CD4-positive, alpha-beta T cell treated with Interleukin-6 at 100 ng/mL for 8 hours (primary cell): ENCODE results near the gene ABLIM1.
A peak's percentile ranks its signal among the peaks of the same experiment; 100 is the strongest.

Experiments
- DNase-seq: peaks from one replicate; pipeline ENCODE4 v3.0.0-alpha.2; 2020; ENCODE audit warnings: mixed read lengths, low spot score

The ABLIM1 gene

DNA sequence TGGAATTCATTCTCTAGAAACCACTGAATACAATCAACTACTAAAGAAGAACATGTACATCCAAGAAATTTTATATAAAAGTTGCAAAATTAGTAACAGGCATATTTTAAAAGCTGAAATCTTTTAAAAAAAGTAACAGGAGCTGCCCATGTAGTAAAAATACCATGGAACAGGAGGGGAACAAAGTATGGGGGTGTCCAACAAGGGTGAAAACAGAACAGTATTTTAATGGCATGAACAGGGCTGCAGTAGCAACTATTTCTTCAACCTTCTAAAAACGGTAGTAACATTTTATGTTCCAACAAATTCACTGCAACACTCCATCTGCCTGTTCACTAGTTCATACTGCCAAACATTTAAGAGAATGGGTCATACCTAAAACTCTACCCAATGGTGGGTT, 77.0 kb downstream of the ABLIM1 start:
- DNase-seq = no peak

DNA sequence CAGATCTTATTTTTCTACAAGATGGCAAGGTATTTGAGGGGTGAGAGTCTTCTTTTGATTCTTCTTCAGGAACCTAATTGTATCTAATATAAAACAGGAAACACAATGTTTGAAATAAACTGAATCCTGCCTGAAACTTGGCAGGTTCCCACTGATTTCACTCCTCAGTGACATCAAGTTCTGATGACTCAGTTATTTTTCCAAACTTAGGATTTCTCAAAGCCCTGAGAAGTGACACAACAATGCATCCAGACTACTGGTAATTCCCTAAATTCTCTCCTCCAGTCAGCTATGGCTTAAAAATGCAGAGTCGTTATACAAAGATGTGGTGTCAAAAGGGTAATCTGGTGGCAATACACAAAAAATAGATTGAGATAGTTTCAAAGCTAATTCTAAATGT, 80.9 kb downstream of the ABLIM1 start:
- DNase-seq = no peak

DNA sequence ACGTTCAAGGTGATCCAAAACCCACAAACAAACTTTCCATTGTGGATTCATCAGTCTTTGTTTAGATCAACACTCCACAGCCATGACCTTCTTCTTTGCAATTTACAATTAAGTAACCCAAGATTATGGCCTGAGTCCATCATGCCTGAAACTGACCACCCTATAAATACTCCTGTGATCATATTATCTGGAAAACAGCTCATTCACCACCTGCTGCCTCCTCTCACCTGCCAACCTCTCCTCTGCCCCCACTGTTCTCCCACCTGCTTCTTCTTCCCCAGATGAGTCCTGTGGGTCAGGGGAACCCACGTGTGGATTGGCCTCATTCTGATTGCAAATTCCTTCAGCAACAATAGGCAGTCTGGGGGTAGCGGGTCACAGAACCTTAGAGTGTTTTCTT, 81.4 kb downstream of the ABLIM1 start:
- no peak for DNase-seq

DNA sequence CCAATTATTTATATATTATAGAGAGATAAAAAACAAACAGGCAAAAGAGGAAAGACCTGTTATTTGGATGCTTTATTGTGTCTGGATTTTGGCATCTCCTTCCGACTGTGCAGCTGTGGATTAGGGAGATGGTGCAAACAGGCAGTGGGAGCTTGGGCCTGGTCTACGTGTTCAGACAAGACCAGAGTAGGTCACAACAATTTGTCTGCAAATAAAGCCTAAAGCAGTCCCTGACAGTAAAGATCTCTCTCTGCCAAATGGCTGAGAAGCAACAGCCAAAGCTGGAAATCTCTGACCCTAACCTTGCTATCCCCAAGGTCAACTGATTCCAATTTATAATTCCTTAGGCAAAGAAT, 82.0 kb downstream of the ABLIM1 start:
- DNase-seq = no peak

DNA sequence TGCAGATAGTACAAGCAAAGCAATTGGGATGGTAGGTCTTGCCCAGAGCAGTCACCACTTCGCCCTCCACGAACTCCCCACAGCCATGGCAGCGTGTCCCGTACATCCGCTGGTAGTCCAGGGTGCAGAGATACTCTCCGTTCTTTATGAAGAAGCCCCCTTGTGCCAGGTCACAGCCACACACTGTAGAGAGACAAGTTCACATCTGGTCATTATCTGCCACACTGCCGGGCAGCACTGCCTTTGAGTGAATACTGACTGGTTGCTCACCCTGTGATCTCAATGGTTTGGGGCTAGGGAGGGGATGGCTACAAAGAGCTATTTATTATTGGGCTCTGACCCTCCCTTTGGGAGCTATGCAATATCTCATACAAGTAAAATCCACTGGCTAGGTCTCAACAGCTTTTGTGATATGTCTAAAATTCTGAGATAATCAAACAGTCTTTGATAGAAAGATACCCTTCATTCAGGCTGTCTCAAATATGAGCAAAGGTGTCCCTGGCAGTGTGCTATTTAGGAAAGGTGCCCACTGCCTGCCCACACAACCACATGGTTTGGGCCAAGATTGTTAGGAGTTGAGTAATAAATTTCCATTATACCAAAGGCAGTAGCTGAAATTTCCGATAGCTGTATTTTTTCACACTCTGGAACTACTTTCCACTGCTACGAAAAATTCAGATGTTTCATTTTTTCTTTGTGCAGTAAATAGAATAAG, 82.5 kb downstream of the ABLIM1 start:
- DNase-seq = no peak

DNA sequence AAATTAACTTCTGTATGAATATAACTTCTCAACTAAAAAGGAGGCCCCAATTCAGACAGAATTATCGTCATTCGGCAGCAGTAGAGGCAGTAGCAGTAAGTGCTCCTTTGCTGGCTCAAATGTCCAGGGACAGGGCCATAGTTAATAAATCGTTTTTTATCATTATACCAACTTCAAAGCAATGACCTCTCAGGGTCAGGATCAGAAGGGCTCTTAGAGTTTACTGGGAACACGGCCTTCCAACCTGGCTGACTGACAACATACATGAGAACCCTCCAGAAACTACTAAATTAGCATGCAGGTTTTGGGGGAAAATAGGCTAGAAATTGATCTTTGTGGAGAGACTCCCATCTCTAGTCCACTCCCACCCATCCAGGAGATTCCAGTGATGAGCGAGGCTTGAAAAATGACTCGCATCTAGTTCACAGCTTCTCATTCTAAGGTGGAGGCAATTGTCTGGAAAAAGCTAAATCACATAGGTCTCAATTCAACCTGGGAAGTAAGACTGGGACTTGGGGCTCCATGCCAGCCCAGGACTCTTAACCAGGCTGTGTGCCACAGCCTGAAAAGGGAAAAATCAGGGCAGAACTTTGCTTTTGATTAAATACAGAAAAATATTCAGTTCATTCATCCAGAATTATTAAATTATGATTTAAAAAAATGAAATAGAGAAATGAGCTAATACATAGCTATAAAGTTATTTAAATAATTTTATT, 84.6 kb downstream of the ABLIM1 start:
- DNase-seq = no peak

DNA sequence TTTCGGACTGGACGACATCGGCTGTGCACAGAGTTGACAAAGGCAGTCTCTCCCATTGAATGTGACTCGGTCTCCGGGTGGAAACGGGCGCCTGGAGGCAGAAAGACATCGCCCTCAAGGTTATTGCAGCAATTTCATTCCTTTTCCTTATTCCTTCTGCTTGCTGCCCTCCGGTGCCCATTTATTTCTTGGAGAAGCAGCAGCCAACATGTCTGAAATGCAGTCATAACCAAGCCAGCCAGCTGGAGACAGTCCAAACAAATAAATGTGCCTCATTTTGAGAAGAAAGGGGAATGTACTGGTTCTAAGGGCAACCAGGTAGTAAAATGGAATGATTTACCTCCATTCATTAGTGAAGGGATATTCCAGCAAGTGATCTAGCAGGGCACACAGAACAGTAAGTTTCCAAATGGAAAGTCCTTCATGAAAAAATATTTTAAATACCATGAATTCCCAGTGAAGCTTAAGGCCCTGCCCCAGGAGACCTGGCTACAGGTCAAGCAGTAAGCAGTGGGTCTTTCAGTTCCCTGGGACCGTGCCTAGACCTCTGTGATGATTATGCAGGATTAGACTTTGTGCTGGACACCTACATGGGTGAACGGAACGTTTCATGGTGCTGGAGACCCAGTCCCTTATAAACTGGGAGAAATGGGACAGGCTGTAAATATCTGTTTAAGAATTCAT, 86.6 kb downstream of the ABLIM1 start:
- DNase-seq = no peak

DNA sequence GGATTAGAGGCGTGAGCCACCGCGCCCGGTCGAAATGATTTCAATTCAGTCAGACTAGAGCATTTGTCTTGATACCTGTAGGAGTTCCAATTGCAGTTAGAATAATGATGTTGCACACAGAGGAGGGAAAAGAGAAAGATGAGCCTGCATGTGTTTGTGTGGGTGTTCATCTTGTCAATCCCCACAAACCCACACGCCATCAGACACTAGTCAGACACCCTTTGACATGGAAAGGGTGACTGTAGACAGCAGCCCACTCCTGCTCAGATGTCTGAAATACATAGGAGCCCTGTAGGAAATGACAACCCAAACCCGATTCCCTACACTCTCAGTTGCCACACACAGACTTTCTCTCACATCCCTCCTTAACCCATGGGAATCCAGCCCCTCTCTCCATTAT, 92.0 kb downstream of the ABLIM1 start:
- DNase-seq = no peak

DNA sequence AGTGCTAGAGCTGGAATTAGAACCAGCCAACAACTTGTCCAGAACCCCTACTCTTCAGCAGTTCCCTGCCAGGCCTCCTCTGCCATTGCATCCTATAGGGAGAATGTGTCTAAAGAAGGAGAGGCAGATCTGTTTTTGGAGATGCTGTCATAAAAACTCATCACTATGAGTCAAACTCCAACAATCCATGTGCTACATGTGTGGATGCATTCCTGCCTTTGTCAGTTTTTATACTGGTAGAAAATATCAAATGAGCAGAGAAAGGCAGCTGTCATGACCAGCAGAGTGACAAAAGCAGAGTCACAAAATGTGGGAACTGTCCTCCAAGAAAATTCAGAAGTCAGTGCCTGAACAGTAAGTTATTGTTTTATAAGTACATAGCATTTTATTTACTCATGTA, 93.0 kb downstream of the ABLIM1 start:
- no peak for DNase-seq

DNA sequence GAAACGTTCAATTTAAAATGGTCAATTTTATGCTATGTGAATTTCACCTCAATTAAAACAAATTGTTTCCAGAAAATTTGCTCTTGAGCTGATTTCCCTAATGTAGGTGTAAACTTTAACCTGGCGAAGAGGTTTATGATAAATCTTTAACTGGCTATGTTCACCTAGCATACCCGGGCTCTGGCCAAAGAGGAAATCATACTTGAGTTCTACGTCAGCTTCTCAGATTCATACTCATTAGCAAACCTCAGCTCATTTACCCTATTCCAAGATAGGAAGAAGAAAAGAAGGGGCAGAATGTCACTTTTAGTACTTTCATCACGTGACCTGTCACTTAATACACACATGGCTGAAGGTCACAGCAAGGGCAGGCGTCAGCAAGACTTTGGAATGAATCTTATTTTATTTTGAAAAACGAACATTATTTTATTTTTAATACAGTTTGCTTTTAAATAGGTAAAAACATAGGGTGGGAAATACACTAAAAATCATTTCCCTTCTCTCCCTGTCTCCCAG, 97.0 kb downstream of the ABLIM1 start:
- DNase-seq = no peak

DNA sequence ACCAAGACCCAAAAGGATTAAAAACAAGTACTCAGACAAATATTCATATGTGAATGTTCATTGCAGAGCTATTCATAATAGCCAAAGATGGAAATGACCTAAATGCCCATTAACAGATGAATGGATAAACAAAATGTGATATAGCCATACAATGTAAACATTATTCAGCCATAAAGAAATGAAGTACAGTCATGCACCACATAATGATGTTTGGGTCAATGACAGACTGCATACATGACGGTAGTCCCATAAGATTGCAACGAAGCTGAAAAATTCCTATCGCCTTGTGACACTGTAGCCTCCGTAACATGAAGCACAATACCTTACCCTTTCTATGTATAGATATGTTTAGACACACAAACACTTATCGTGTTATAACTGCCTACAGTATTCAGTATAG, 97.9 kb downstream of the ABLIM1 start:
- no peak for DNase-seq

DNA sequence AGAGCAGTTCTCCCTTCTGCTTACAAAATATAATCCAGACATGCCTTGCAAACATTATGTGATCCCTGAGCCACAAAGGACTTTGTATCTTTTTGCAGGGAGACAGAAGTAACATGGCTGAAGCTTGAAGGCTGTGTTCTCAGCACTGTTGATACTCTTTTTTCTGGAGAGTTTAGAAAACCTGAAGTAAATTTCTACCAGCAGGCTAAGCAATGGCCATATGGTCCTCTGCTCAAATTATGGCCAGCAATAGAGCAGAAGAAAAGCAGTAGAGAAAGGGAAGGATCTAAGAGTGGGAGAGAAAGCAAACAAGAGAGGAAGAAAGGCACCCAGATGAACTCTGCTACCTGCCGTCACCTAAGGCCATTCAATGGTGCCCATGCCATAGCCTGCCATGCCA, 98.4 kb downstream of the ABLIM1 start:
- DNase-seq = no peak

DNA sequence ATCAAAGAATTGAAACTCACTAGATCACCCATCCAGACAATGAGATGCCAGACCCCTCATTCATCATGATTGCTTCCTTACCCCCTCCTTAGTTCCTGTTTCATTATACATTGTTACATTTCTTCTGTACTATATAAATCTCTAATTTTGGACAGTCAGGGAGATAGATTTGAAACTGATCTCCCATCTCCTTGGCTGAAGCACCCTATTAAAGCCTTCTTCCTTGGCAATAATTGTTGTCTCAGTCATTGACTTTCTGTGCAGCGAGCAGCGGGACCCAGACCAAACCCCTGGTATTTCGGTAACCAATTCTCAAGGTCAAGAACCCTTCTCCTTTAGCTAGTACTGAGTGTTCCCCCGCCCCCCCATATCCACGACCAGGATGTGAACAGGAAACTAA, 100.2 kb downstream of the ABLIM1 start:
- no peak for DNase-seq

DNA sequence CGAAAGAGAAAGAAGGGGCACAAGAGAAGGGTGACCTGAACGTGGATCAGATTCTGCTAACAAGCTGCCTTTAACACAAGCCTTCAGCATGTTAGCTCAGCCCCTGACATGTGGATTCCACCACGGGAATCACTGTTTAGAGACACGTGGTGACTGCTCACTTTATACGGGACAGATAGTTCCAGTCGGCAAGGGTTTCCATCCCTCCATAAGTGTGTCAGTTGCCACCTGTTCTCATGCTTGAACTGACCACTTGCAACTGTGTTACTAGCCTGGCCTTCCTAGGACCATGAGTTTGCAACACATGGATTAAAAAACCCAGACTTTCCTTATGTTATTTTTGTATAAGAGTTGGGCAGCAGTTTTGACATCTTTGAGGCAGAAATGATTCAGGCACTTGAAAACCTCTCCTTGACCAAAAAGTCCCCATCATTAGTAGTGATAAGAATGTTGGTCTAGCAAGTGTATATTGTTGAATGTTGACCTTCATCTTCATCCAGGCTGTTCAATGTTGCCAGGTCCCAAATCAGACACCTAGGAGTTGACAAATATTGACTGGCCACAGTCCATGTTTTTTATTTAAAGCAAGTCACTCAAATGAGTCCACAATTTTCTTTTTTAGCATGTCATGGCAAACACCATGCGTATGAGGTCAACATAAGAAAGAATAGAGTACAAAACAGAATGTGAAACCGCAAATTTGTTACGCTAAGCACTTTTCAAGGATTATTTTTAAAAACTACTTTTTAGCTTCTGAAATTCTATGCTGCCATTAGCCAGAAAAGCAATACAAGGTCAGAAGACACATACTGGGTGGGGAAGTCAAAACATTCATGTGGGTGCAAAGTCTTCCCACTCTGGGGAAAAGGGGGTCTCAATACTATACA, 101.6 kb downstream of the ABLIM1 start:
- DNase-seq = no peak

DNA sequence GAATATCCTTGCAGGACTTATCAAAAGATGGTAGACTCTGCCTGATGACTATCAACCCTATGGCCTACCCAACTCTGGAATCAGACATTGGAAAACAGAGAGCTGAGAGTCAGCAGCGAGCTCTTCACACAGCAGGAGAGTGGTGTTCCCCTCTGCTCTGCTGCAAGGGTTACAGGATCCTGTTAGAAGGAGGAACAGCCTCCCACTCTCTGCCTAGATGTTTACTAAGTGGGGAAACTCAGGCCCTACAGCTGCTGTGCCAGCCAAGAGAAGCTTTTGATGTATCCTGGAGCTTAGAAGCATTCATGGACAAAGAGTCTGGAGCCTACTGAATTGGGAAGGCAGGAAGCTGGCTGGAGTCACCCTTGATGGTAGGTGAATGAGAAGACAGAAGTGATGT, 104.6 kb downstream of the ABLIM1 start:
- DNase-seq = no peak

DNA sequence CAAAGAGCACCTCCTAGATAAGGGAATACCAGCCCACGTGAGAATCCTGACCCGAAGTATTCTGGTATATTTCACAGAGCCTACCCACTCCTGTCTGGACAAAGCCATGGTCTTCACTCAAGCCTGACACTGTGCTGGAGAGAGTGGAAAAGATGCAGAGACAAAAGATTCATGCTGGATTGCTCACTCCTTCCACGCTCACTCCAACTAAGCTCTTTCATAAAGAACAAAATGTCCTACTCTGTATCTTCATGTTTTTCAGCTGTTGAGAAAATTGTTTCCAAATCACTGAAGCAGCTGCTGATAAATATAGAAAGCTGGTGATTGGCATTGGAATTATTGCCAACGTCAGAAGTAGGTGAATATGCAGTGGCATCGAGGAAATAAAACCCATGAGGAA, 106.0 kb downstream of the ABLIM1 start:
- DNase-seq = no peak

DNA sequence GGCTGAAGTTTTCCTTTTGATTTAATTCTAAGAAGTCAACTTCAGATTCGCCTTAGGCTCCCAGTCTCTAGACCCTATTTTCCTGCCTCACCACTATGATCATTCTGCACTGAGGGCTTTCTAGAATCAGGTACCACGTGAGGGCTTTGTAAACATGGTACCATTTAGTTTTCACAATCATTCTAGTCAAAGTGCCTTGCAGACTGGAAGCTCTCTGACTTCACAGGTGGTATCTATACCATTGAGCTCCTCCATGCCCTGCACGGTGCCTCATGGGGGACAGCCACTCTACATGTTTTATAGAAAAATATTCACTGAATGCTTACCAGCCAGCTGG, 106.5 kb downstream of the ABLIM1 start:
- DNase-seq = no peak

DNA sequence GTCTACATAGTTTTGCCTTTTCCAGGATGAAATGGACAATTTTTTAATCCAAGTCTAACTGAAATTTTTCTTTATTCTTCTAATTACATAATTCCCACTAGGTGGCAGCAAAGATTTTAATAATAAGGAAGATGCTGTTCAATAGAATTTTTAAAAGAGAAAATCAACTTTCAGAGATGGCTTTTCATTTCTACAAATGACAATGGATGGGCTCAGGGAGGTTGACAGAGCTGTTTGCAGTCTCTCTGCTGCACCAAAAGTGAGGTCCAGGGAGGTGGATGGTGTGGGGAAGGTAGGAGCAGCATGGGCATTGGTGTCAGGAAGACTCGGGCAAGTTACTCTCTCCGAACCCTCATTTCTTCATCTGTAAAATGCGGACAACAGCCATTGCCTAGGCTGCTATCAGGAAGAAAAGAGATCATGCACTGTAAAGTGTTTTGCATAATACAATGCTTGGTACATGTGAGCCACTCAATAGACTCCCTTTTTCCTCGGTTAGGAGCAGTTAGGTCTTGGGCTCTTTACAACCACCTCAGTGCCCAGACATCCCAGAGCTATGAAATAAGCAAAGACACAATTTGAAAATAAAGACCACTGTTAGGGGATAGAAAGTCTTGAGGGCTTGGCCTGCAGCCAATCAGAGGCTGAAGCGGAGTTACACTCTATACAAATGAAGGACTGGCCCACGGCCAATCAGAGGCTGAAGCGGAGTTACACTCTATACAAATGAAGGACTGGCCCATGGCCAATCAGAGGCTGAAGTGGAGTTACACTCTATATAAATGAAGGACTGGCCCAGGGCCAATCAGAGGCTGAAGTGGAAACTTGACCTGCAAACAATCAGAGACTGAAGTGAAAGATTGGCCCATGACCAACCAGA, 107.1 kb downstream of the ABLIM1 start:
- DNase-seq = peak; percentile 5

DNA sequence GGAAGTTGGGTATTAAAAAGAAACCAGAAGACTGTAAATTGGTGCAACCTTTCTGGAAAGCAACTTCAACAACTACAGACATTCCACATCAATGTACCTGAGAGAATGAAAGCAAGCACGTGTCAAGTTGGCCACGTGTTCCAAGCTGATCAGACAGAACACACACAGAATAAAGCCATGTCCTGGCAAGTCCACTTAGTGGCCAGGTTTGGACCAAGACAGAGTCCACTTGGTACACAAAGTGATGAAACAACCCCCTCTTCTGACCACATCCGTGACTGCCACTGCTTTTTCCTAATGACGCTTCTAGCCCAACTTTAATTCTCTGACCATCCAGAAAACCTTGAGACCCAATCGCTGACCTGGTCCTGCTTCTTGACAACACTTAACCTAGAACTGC, 109.4 kb downstream of the ABLIM1 start:
- no peak for DNase-seq

DNA sequence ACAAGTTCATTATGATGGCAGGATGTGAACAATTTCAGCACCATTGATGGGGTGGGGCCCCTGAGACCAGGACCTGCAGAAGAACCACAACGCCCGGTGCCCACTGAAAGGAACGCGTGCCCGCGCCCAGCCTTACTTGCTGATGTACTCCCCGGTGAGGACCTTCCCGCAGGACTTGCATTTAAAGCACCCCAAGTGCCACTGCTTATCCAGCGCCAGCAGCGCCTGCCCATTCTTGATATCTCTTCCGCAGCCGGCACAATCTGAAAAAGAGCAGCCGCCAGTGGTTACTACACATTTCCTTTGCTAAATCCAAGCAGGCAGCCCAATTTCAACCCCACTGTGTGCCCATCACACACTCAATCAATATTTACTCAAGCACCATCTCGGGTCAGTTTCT, 110.6 kb downstream of the ABLIM1 start:
- peak; percentile 3 for DNase-seq

DNA sequence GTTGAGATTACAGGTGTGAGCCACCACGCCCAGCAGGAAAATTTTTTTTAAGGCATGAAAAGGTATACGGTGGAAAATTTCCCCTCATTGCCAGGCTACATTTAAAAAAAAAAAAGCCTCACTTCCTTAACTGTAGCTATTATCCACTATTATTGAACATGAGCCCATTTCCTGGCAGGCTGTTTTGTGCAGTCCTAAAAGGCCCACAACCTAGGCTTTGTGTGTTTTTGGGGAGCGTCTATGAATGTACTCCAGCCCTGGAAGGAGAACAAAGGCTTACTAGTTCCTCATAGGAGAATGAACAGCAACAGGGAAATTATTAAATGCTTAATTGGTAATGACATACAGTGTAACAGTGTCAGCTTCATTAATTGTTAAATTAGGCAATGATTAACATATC, 111.0 kb downstream of the ABLIM1 start:
- no peak for DNase-seq
